ENCODE measurements around the gene GRAMD1A.
"Not testable (repeated sequence)": the region's sequence is repeated elsewhere in the genome, so short reads cannot be mapped to it uniquely, and the experiment has no call there.

Gene GRAMD1A

DNA sequence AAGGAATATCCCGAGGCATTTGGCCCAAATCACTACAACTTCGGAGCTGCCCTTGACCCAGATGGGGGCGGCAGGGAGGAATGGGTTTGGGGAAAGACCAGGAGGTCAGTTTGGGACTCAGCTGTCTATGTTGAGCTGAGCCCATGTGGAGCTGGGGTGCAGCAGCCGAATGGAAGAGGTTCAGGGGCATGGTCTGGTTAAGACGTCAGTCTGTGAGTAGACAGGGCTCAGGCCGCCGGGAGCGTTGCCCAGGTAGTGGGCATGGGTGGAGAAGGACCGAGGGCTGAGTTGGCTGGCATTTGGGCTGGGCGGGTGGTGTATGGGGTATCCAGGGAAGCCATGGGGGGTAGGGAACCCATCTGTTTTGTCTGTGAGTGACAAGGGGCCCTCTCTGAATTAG, 20.9 kb downstream of the GRAMD1A start:
- DNase-seq (ENCODE audit: low read depth) = no peak

- DNase-seq (ENCODE audit: low read depth) = no peak
Observed at GRCh38 chr19:35021596-35021995, 21.5 kb downstream of the GRAMD1A start.

GRCh38 chr19:35022460-35022859, 22.3 kb downstream of the GRAMD1A start:
- DNase-seq (ENCODE audit: low read depth) = no peak

DNA sequence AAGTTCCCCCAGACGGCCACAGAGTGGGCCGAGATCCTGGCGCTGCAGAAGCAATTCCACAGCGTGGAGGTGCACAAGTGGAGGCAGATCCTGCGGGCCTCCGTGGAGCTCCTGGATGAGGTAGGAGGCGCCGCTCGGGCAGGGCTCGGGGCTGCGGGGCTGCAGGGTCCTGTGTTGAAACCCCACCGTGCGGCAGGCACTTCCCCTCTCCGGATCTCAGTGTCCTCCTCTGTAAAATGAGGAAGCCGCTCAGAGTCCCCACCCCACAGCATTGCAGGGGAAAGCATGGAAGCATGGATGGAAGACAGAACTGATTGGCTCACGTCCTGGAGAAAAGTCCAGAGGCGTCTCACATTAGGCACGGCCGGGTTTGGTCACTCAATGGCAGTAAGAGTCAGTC, 23.3 kb downstream of the GRAMD1A start:
- no peak for DNase-seq (ENCODE audit: low read depth)

GRCh38 chr19:35024095-35024494, 24.0 kb downstream of the GRAMD1A start:
- no peak for DNase-seq (ENCODE audit: low read depth)

- no peak for DNase-seq (ENCODE audit: low read depth)
Observed at GRCh38 chr19:35025969-35026368, 25.8 kb downstream of the GRAMD1A start.

DNA sequence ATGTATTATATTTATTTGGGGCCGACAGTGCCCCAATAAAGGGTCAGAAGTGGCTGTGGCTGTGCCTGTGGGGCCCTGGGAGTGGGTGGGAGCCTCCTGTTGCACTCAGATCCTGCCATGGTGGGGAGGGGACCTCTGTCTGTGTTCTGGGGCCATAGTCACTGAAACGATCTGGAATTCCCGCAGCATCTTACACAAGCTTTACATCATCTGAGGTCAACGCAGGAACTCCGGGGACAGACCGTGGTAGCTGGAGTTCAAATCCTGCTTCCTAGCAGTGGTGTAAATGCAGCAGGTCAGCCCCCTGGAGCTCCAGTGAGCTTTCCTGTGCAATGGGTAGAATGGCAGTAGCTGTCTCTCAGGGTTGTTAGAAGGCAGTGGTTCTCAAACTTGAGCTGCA, 26.3 kb downstream of the GRAMD1A start:
- DNase-seq (ENCODE audit: low read depth) = no peak

- DNase-seq (ENCODE audit: low read depth) = no peak
Observed at GRCh38 chr19:35027009-35027408, 26.9 kb downstream of the GRAMD1A start.

DNA sequence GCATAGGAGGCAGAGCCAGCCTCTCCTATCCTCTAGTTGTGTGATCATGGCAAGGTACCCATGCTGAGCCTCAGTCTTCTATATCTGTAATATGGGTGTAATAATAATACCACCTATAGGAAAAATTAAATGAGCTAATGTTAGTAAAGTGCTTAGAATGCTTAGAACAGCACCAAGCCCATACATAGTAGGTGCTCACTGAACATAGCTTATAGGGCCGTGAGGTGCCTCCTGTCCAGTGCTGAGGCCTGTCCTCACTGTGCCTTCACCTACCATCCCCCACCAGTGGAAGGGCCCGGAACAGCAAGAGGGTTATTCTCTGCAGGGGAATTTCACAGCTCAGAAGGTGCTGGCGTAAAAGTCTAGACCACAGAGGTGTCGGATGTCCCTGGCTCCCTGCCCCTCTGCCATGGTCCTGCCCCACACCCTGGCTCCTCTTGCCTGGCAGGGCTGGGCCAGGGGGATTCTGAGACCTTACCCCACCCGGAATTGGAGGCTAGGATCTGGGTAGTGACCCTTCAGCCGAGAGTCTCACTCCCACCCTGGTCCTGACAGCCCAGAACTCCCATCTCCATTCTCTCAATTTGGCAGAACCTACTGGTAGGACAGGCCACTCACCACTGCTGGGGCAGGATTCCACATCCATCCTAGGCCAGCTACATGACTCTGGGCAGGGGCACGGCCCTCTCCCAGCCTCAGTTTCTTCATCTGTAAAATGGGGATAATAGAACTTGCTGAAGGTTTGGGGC, 27.9 kb downstream of the GRAMD1A start:
- no peak for DNase-seq (ENCODE audit: low read depth)

DNA sequence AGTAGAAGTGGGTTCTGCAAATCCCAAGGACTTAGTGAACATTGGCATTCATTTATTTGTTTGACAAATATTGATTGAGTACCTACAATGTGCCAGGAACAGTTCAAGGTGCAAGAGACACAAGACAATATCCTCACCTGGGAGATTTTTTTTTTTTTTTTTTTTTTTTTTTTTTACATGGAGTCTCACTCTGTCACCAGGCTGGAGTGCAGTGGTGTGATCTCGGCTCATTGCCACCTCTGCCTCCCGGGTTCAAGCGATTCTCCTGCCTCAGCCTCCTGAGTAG, 28.4 kb downstream of the GRAMD1A start:
- DNase-seq (ENCODE audit: low read depth) = not testable (repeated sequence)

GRCh38 chr19:35029275-35029736, 29.2 kb downstream of the GRAMD1A start:
- not testable (repeated sequence) for DNase-seq (ENCODE audit: low read depth)

GRCh38 chr19:35029737-35030256, 29.7 kb downstream of the GRAMD1A start:
- DNase-seq (ENCODE audit: low read depth) = no peak

GRCh38 chr19:35030257-35031071, 30.3 kb downstream of the GRAMD1A start, which contains the start of gene SCN1B:
SCN1B (plus strand) TSS chr19:35030470; CDS start chr19:35030821, 351 bp downstream.
- DNase-seq (ENCODE audit: low read depth) = peak; percentile 40

GRCh38 chr19:35031072-35031881, 31.2 kb downstream of the GRAMD1A start:
- no peak for DNase-seq (ENCODE audit: low read depth)

GRCh38 chr19:35032356-35032865, 32.3 kb downstream of the GRAMD1A start:
- DNase-seq (ENCODE audit: low read depth) = no peak

DNA sequence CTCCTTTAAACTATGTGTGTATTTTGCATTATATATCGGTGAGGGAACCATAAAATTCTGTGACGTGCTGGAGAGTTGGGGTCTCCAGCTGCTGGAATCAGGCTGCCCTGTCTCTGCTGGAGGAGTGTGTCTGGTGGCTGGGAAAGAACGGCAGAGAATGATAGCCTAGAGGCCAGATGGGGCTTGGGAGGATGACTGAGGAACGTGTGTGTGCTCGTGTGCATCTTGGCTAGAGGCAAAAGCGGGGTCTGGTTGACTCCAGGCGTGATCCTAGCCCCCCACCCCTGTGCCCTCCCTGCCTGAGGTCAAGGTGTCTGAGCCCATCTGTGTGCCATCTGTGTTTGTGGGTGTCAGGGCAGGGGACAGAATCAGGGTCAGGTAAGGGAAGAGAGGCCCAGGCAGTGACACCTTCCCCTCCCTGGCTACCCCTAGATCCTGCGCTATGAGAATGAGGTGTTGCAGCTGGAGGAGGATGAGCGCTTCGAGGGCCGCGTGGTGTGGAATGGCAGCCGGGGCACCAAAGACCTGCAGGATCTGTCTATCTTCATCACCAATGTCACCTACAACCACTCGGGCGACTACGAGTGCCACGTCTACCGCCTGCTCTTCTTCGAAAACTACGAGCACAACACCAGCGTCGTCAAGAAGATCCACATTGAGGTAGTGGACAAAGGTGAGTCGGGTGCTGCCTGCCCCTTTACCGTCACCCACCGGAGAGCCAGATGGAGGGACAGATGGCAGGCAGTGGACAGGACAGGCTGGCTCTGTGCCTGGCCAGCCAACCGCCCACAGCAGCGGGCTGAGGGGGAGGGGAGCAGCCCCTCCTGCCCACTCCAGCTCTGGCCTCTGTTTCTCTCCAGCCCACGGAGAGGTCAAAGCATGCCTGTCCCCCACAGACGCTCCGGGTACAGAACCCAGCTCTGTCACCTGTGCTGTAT, 33.2 kb downstream of the GRAMD1A start:
- DNase-seq (ENCODE audit: low read depth) = no peak

DNA sequence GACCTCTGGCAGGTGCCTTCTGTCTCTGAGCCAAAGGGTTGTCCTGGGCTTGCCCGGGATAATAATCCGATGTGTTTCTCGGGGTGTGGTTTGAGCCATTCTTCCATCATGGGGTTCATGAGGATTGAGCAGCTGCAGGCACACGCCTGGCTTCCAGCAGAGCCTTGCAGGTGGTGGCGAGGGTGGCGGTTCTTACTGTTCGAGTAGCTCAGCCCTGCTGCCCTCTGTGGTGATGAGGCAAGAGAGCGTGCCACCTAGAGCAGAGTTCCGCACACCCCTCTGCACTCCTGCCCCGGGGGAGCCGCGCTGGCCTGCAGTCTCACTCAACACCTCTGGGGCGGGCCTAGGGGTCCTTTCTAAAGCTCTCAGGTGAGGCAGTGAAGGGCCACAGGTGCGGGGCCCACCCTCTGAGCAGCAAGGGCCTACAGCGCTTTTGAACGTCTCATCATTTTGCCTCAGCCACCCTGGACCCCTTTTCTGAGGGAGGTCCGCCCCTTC, 33.9 kb downstream of the GRAMD1A start:
- DNase-seq (ENCODE audit: low read depth) = no peak

DNA sequence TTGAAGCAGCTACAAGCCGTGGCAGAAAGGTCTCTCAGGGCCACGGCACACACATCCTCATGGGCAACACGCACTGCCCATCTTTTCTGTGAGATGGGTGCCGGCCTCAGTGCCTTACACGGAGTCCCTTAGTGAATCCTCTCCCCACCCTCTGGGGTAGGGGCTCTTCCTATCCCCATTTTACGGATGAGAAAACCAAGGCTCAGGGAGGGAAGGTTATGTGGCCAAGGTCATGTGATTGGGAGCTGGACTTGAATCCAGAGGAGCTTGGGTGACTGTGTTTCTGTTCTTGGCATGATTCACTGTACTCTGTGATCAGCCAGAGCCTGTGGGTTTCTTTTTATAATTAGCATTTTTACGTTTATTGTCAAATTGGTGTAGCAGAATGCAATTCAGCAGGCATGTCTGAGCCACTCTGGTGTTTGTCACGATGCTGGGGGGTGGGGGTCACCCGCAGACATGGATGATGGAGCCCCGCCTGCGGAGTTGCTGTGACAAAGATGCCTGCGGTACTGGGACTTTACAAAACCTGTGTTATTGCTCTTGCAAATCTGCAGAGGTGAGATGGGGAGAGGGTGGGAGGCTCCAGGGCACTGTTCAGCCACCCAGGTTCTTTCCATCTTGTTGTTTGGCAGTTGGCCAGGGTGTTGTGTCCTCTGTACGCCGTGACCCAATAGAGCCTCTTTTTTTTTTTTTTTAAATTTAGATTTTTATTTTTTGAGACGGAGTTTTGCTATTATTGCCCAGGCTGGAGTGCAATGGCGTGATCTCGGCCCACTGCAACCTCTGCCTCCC, 34.7 kb downstream of the GRAMD1A start:
- no peak for DNase-seq (ENCODE audit: low read depth)

GRCh38 chr19:35037716-35038622, 37.8 kb downstream of the GRAMD1A start:
- no peak for DNase-seq (ENCODE audit: low read depth)

Measured in T-helper 22 cell (primary cell).